Adrenal gland (tissue), 5 donors: ENCODE measurements around the gene ANKRD16.

Experiments
- POLR2A ChIP-seq, 2 donors: fragments of 450-650 bp; IDR thresholded peaks; one replicate each; pipeline ENCODE4 v1.6.1; 2017; ENCODE audit warnings: antibody characterized with exemption in 2 of 2, mild to moderate bottlenecking in 2 of 2, moderate library complexity in 1 of 2
- TF ChIP-seq, protein P1 (sequence below), 6 experiments: fragments of 450-650 bp in 4 of 6; fragments of 200-600 bp in 2 of 6; sonication (generic) in 1 of 6; IDR thresholded peaks; 1 replicate in 5 of 6; 2 replicates in 1 of 6; pipeline versions ENCODE4 v1.5.1 to v1.8.0; 2016 to 2021; ENCODE audit warnings: antibody characterized with exemption in 6 of 6, mild to moderate bottlenecking in 2 of 6, moderate library complexity in 1 of 6
- donor health status: DM: no; HTN: no; CAD: no.

DNA sequence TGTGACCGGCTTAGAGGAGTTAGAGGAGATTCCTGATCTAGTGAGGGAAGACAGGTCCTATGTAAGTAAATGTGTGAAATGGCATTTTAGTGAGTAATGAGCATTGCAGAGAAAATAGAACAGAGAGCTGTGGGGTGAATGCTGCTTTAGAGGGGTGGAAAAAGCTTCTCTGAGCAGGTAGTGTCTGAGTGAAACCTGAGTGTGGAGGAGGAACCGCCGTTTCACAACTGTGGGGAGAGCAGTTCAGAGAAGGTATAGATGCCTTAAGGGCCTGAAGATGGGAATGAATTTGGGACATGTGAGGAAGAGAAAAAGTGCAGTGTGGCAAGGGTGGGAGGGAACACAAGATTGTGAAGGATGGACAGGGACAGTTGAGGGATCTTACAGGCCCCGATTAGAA lies 22.0 kb upstream of the ANKRD16 start:
- TF ChIP-seq, protein P1, sequence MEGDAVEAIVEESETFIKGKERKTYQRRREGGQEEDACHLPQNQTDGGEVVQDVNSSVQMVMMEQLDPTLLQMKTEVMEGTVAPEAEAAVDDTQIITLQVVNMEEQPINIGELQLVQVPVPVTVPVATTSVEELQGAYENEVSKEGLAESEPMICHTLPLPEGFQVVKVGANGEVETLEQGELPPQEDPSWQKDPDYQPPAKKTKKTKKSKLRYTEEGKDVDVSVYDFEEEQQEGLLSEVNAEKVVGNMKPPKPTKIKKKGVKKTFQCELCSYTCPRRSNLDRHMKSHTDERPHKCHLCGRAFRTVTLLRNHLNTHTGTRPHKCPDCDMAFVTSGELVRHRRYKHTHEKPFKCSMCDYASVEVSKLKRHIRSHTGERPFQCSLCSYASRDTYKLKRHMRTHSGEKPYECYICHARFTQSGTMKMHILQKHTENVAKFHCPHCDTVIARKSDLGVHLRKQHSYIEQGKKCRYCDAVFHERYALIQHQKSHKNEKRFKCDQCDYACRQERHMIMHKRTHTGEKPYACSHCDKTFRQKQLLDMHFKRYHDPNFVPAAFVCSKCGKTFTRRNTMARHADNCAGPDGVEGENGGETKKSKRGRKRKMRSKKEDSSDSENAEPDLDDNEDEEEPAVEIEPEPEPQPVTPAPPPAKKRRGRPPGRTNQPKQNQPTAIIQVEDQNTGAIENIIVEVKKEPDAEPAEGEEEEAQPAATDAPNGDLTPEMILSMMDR (IDR thresholded peaks at IDR 0.05): no peak
- no peak for TF ChIP-seq POLR2A (IDR thresholded peaks at IDR 0.05)
